Activated CD4-positive, alpha-beta T cell treated with anti-CD3 and anti-CD28 coated beads for 1 hour (primary cell): ENCODE measurements around the gene GPRIN1.
A peak's percentile ranks its signal among the peaks of the same experiment; 100 is the strongest.
"Not testable (repeated sequence)": the region's sequence is repeated elsewhere in the genome, so short reads cannot be mapped to it uniquely, and the experiment has no call there.

ENCODE experiments used
- DNase-seq: peaks from one replicate; pipeline ENCODE4 v3.0.0-alpha.2; 2020

Gene GPRIN1

DNA sequence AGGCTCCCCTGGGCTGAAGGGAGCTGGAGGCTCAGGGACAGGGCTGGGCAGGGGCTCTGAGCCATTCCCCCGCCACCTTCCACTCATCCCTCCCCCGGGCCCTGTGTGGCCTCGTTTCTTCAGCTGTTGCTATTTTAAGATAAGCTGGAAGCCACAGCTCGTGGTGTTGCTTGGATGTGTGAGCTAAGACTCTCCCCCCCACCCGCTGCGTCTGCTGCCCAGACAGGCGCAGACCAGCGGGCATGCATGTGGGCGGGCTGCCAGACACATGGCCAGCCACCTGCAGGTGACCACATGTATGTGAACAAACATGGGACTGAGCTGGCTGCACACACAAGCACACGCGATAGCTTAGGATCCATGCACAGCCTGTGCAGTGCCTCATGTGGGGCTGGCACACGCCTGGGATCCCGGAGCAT is 11.7 kb upstream of the GPRIN1 start:
- DNase-seq, result no peak

DNA sequence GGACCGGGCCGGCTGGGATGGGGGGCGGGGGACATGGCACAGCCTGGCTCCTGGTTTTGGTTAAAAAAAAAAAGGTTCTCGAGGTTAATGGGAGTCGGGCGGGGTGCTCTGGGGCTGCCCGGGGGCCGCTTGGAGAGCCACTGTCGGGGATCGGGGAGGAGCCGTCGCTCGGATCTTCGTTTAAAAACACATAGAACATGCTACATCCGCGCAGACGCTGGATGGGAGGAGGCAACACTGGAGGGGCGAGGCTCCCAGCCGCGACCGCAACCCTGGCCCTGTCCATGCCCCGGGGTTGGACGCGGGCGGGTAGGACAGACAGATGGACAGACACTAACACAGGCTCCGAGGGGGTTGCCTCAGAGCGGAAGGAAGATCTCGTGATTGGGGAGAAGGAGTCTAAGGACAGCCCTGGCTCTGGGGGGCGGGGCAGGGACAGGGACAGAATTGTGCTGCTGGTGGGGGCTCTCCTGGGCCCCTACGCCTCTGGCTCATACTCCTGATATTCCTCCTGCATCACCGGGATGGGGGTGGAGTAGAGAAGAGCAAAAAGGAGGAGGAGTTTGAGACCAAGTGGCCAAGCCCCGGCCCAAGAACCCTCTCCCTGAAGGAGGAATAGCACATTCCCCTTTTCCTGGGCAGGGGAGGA is 10.5 kb upstream of the GPRIN1 start:
- no peak for DNase-seq

DNA sequence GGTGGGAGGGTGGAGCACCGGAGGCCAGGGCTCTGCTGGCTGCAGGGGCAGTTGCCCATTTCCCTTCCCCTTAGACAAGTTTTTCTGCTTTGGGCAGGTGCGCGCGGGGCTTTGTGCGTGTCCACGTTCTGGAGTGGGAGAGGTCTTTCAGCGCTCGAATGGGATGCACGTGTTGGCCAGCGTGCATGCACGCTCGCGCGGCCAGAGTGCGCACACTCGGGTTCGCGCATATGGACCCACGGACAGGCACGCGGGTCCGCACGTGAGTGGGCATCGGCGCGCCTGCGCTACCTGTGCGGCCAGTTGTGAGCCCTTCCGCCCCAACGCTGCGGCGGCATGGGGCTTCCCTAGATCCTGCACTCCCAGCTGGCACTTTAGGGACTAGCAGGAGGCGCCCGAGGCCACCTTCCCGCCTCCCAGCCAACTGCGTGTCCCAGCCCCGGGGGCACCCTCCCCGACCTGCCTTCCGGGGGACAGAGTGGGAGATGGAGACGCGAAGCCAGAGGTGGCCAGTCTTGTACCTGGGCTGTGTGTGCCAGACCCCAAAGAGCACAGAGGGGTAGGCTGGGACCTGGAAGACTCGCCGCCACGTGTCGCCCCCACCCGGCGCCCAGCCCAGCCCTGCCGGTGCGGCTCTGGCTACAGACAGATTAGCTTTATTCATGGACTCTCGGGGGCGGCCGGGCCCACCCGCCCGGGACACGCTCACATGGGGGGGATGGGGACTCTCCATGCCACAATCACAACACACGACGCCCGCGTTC is 9.8 kb upstream of the GPRIN1 start:
- DNase-seq, result no peak

DNA sequence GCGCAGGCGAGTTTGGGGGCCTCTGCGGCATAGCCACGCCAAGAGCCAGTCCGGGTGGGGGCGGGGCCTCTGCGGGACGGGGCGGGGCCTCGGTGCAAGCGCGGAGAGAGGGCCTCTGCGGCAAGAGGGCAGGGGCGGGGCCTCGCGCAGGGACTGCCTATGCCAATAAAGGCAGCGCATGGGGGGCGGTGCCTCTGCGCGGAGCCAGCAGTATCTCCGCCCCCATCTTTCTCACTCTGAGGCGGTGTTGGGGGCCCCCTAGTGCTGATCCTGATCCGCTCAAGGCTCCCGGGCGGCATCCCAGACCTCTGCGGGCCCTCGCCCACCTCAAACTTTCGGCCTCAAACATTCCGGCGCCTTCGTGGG is 9.2 kb upstream of the GPRIN1 start:
- peak; percentile 58 for DNase-seq

DNA sequence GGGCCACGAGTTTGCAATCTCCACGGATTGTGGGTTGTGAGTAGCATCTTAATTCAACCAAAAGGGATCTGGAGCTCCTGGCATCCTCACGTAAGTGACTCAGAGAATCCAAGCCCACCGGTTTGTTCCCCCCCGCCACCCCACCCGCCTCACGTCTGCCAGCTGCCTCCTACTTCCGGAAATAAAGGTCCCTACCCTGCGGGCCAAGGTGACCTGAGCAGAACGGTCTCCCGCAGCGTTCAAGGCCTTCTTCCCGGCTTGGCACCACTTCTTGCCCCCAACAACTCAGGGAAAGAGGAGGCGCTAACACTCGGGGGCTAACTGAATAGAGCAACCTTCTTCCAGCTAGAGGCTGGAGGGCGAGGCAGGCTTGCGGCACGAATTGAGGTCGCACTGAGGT is 8.8 kb upstream of the GPRIN1 start:
- no peak for DNase-seq

DNA sequence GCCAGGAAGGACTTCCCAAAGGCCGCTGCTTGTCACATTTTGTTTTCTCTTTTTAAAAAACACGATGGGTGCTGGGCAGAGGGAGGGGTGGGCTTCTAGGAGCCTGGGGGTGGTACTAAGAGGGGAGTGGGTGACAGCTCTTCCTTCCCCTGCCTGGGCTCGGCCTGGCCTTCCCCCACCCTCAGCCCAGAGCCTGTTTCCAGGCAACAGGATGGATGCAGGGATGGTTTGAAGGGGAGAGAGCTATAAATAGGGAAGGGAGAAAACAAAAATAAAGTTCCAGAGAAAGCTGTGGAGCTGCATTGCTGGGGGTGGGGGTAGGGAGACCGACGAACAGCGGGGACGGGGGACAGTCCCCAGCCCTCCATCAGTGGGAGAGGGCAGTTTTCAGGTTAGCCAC is 6.6 kb upstream of the GPRIN1 start:
- no peak for DNase-seq

DNA sequence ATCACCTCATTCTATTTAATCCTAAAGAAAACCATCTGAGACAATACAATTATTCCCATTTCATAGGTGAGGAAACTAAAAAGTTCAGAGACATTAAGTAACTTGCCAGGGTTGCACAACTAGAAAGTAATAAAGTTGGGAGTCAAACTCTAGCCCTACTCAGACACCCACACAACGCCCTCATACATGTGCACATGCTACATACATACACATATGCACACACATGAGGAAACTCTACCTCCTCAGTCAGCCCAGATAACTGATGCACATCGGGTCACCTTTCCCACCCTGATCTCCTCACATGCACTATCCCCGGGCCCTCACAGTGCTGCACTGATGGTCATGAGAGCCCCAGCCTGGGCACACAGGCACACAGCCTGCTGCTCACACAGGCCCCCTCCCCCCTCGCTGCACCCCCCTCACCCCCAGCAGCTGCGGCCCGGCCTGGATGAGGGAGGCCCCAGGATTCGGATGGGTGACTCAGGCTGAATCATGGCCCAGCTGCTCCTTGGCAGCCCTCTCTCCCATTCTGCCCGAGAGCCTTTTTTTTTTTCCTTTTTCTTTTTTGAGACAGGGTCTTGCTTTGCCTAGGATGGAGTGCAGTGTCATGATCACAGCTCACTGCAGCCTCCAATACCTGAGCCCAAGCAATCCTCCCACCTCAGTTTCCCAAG is 5.0 kb upstream of the GPRIN1 start:
- DNase-seq, result no peak

DNA sequence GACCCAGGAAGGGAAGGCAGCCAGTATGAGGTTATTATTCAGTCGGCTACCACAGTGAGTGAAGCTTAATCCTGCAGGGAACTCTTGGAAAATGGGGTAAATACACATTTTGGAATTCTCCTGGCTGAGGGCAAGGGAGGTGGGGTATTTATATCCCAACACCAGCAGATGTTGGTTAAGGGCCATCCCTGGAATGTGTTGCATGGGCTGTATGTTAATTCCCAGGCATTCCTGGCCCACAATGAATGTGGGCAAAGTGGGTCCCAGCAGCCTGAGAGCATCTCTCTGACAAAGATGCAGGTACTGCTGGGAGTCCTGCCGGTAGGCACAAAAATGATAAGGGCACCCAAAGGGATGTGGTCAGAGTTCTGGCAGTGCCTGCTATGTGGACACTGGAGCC is 2.9 kb upstream of the GPRIN1 start:
- DNase-seq, result no peak

DNA sequence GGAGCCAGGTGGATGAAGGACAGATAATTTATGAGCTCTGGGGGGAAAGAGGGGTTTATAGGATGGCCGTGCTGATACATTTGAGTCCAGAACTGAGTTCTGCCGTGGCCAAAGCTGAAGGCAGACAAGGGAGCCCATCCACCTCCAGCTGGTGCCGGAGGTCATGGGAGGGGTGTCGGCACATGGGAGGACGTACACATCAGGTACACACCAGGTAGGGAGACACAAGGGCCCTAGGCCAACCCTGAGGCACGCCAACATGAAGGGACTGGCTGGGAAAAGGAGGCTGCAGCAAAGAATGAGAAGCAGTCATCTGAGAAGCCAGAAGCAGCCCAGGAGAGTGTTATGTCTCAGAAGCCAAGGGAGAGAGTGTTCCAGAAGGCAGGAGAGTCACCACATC is 2.1 kb upstream of the GPRIN1 start:
- DNase-seq, result no peak

DNA sequence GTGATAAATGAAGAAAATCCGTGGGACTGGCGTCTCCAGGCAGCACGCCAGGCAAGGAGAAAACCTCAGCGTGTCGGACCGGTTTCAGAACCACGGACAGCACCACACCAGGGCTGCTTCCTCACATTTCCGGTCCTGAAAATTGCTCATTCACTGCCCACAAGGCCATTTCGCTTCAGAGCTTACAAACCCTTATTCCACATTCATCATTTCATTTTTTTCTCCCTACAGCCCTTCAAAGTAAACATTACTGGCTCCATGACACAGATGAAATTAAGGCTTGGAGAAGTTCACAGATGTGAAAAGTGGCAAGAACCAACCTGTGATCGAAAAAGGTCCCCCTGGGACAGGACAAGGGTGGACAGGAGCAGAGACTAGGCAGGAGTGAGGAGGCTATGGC is 1.5 kb upstream of the GPRIN1 start:
- DNase-seq, result no peak

DNA sequence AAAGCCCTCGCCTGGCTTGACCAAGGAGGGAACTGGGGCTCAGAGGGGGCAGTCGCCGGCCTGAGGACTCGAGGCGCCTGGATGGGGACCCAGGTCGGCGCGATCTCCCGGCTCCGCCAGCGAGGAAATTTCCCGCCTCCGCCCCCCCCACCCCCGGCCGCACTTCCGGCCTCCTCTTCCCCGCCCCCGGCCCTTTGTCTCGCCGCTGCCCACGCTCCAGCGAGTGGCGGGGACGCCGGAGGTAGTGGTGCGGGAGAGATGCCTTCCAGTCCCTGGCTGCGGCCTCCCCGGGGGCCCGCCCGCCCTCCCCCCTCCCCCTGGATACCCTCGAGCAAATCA is 448 bp upstream of the GPRIN1 start:
- DNase-seq, result no peak

DNA sequence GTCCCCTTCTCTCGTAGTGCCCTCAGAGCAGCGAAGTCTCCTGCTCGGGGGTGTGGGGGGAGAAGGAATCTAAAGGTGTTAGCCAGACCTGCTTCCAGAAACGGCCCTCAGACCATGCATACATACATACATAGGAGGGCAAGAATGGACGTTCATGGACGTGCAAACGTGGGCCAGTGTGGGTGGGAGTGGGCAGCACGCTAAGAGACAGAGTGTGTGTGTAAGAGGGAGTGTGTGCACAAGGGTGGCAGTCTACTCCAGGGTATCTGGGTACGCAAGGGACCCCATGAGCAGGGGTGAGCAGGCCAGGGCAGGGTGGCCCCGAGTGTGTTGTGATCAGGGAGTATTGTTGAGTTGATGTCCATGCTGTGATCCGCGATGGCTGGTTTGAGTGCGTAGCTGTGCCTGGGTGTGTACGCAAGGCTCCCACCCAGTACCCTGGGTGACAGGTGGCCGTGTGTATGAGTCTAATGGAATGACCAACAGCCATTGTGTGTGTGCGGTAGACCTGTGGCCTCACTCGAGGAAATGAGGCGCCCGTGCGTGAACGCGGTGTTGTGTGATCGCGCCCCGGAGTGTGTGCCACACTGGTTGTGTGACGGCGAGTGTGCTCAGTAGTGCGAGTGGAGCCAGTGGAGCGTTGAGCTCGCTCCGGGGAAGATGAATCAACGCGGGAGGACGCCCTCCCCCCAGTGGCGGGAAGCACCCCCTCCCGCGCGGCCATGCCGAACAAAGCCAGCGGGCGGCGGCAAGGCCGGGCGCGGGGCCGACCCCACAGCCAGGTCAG is 826 bp downstream of the GPRIN1 start:
- DNase-seq, result no peak

DNA sequence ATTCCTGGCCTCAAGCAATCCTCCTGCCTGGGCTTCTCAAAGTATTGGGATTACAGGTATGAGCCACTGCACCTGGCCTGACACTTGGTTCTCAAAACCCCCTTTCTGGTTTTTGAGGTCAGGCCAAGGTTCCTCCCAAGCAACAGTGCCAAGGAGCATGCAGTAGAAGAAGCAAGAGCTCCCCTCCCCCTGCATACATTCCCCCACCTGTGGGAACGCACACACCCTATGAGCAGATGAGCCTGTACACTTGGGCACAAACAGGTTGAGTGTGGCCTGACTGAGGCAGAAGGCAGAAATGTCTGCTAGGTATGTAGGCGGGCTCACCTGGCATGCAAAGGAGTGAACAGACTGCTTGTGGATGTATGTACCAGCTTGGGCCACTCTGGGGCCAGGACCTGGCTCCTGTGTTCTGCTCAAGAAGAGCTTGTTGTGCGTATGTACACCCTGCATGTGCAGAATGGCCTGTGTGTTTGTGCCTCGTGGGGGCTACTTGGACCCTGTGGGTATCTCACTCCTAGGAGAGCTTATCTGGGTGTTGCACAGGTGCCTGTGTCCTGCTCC is 1.7 kb downstream of the GPRIN1 start:
- no peak for DNase-seq

DNA sequence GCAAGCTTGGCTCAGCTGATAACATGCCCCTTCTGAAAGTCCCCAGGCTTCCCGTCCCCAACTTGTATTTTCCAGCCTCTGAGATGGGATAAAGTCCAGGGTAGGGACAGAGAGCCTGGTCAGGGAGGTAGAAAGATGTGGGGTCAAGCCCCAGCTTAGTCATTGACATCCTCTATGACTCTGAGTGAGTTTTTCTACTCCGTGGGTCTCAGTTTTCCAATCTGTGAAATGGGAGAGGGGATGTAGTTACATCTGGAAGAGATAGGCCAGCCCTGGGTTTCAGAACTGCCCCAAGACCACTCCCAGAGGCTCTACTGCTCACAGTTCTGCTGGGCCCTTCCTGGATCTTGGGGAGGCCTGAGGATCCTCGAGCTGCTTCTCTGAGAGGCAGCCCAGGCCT is 3.1 kb downstream of the GPRIN1 start:
- no peak for DNase-seq

DNA sequence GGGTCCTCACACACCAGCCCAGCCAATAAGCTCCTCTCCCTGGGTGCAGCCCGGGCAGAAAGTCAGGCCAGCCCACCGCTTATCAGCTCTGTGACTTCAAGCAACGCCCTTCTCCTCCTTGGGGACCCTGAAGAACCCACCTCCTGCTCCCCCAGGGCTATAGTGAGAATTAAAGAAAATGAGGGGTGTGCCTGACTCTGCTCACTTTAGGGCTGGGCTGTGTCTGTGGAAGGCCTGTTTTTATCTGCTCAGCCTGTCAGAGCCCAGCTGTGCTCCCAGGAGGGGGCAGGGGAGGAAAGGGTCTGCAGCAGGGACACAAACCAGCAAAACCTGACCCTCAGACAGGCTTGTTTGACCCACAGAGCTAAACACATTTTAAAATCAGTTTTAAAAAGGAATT is 3.9 kb downstream of the GPRIN1 start:
- DNase-seq, result no peak

DNA sequence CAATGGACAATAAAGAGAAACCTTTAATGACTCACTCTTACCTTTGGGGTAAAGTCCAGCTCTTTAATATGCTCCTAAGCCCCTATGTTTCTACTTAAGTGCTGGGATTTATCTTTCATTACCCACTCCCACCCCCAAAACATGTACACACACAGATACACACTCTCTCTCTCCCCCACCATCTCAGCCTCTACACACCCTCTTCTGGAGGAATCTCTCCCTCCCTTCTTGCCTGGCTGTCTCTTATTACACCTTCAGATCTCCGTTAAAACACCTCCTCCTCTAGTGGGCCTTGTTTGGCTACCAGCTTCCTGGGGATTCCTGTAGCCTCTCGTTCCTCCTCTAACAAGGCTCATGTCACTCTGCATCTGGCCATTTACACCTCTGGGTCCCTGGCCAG is 6.9 kb downstream of the GPRIN1 start:
- no peak for DNase-seq

DNA sequence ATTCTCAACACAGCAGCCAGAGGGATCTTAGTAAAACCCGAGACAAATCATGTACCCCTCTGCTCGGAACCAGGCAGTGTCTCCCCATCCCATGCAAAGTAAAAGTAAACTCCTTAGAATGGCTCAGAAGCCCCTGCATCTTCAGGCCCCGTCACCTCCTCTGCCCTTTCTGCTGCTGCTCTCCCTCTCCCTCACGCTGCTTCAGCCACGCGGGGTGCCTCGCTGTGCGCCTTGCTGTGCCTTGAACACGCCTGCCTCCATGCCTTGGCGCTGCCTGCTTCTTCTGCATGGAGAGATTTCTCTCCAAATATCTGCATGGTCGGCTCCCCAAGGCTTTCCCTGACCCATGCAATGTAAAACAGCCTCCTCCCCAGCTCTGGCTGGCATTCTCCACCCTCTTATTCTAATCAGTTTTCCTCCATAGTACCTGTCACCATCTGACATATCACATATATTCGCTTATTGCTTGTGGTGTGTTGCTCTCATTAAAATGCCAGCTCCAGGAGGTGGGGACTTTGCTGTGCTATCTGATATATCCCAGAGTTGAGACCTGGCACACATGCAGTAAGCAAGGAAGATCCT is 8.0 kb downstream of the GPRIN1 start:
- no peak for DNase-seq

DNA sequence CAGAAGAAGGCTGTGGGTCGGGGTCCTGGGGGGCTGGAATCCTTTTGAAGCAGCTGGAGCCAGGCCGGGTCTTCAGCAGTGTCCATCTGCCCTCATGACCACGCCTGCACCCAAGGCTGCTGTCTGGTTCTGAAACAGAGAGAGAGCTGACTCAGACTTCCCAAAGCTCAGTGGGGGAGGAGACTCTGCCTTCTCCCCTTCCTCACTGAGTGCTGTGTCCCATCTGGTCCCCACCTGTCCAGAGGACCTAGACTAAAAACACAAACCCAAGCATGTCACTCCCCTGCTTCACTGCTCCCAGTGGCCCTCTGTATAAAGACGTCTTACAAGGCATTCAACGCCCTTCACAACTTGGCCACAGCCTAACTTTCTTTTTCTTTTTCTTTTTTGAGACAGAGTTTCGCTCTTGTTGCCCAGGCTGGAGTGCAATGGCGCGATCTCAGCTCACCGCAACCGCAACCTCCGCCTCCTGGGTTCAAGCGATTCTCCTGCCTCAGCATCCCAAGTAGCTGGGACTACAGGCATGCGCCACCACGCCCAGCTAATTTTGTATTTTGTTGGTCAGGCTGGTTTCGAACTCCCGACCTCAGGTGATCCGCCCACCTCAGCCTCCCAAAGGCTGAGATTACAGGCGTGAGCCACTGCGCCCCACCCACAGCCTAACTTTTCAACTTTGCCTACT is 10.1 kb downstream of the GPRIN1 start:
- DNase-seq, result not testable (repeated sequence)

DNA sequence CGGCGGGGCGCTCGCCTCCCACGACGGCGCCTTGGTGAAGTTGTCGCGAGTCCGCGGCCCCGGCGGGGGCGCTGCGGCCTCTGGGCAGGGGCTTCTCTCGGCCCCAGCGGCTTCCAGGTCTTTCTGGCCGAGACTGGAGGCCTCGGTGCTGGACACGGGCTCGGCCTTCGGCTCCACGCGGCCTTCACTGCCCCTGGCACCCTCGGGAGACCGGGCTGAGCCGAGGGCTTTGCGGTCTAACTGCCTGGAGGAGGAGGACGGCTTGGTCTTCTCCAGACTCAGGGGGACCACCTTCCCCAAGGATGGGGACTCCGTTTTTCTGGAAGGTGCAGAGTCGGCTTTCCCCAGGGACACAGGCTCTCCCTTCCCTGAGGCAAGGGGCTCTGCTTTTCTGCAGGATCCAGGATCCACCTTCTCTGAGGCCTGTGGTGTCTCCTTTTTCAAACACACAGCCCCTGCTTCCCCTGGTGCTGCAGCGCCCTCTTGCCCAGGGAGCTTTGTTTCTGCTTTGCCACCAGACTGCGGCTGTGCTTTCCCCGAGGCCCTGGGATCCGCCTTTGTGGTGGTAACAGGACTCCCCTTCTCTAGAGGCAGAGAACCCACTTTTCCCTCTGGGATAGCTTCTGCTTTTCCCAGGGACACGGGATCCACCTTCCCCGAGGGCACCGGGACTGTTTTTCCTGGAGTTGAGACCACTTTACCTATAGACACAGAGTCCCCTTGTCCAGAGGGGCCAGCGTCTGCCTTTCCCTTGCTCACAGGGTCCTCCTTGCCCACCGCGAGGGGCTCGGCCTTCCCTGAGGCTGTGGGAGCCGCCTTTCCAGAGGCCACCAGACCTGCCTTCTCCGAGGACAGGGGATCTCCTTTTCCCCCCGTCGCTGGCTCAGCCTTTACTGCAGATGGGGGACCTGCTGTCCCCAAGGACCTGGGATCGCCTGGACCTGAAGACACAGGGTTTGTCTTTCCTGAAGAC is 12.3 kb downstream of the GPRIN1 start:
- no peak for DNase-seq

DNA sequence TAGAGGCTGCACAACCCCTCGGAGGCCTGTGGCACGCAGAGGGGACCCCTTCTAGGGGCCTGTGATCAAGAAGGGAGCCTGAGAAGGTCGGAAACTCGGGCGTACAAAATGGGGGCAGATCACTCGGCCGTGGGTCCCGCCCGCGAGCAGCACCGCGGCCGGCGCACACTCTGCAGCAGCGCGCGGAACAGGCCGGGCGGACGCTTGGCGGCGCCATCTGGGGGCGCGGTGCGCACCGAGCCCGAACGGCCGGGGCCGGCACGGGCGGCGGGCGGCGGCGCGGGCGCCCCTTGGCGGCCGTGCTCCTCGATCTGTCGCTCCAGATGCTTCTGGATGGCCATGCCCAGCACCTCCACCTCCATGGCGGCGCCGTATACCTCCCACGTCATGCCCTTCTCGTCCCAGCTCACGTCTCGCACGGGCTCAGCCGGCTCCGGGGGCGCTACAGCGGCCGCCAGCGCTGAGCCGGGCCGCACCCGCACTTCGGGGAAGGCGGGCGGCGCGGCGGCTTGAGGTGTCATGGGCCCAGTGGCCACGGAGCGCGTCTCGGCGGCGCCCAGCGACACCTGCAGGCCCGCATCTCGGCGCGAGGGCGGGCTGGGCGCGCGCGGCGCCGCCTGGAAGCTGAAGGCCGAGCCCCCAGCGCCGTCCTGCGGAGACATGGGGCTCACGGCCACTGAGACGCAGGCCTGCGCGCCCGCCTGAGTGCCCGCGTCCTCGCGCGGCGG is 13.1 kb downstream of the GPRIN1 start:
- peak; percentile 62 for DNase-seq
